Naive thymus-derived CD8-positive, alpha-beta T cell (primary cell): ENCODE data around the gene AGAP1. TPM values are rescaled to one million over a fixed set of nuclear protein-coding genes. Genes with fewer than 3 reads are reported as not detected.
A peak's percentile ranks its signal among the peaks of the same experiment; 100 is the strongest.

Experiments
- ATAC-seq, 2 donors: fragments of 150-1000 bp; cut with Tn5 transposase in 1 of 2; sonication (Bioruptor Pico), chemical (Tn5 transposase) in 1 of 2; 1 replicate in 1 of 2; 2 replicates in 1 of 2; pipeline ENCODE4 v1.10.0; 2021; ENCODE audit warnings: mild to moderate bottlenecking in 2 of 2, moderate library complexity in 2 of 2
- POLR2A ChIA-PET: fragments of 350-600 bp; sonication (Branson Sonifier 250); formaldehyde crosslinking; loops from one replicate; lab custom pipeline; 2021; ENCODE audit warnings: antibody characterized with exemption; lab: Charles Lee
- DNase-seq, 10 donors: peaks; one replicate each; pipeline versions ENCODE4 v3.0.0 to v3.0.0-alpha.2; 2020 to 2022
- H3K27ac Mint-ChIP-seq, 10 donors: one replicate each; pipeline ENCODE4 v1.8.0; 2020 to 2022; ENCODE audit warnings: mild to moderate bottlenecking in 10 of 10, mixed read lengths in 10 of 10, moderate library complexity in 4 of 10, inconsistent platforms in 1 of 10
- H3K27me3 Mint-ChIP-seq, 5 donors: one replicate each; pipeline ENCODE4 v1.8.0; 2021 to 2022; ENCODE audit warnings: mixed read lengths in 5 of 5
- H3K36me3 Mint-ChIP-seq, 3 donors: one replicate each; pipeline ENCODE4 v1.8.0; 2020 to 2022; ENCODE audit warnings: mixed read lengths in 3 of 3, mild to moderate bottlenecking in 2 of 3, inconsistent platforms in 1 of 3
- H3K4me1 Mint-ChIP-seq, 4 donors: one replicate each; pipeline ENCODE4 v1.8.0; 2021 to 2022; ENCODE audit warnings: mixed read lengths in 4 of 4
- H3K4me3 Mint-ChIP-seq, 10 donors: one replicate each; pipeline ENCODE4 v1.8.0; 2020 to 2022; ENCODE audit warnings: mild to moderate bottlenecking in 10 of 10, mixed read lengths in 10 of 10, moderate library complexity in 6 of 10, inconsistent platforms in 1 of 10
- H3K9me3 Mint-ChIP-seq, 9 donors: one replicate each; pipeline ENCODE4 v1.8.0; 2020 to 2022; ENCODE audit warnings: mixed read lengths in 9 of 9, mild to moderate bottlenecking in 3 of 9, inconsistent platforms in 1 of 9, moderate library complexity in 1 of 9
- polyA plus RNA-seq, 3 donors: library from polyadenylated mRNA; unstranded; fragments of 300-500 nt; fragmentation: Illumina TruSeq; gene quantifications; one replicate each; pipeline ENCODE4 v1.2.3, GENCODE V29; 2021
- total RNA-seq, 8 experiments: library from RNA in 2 of 8; stranded (reverse) in 2 of 8; gene quantifications; one replicate each; pipeline ENCODE4 v1.2.3 and lab custom pipeline; 2021 to 2026

Gene AGAP1
- total RNA-seq (under 1 TPM; 0.47 to 0.52 TPM), polyA plus RNA-seq (under 1 TPM in 2 of 3 donors, not detected in 1; 0.03 to 0.10 TPM), total RNA-seq (lab: John Stamatoyannopoulos, UW) (0 to 16.2 (median 1.5) reads per million in 6 experiments)

DNA sequence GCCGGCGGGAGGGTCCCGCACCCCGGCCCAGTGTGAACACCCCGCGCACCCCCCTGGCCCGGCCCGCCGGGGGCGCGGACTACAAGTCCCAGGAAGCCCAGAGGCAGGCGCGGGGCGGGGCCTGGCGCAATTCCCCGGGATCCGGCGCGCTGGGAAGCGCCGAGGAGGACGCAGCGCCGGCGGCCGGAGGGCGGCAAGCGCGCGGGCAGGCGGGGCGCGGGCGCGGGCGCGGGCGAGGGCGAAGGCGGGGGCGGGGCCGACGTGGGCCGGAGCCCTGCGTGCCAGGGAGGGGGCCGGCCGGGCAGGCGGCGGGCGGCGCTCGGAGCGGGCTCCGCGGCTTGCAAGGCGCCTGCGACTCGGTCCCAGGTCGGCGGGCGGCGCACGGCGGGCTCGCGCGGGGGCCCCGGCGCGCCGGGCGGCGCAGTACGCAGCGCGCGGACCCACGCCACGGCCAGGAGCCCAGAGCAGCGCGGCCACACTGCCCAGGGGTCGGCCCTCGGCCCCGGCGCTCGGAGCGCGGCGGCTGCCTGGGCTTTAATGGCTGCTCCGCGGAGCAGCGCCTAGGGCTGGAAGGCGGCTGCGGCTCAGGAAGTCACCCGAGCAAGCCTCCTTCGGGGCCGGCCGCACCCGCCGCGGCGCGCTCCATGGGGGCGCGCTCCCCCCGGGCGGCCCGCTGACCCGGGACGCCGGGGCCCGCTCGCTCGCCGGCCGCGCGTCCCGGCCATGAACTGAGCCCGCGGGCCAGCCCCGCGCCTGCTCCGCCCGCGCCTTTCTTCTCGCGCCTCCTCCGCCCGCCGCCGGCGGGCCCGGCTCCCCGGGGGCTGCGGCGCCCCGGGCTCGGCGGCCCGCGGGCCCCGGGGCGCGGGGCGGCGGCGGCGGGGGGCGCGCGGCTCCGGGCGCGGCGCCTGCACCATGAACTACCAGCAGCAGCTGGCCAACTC lies at the start of gene AGAP1:
Gene AGAP1 (plus strand): TSS at position 269 of the 941 bp plus-strand sequence.
- DNase-seq (no peak), ATAC-seq (peak in 1 of 2 donors; percentile 35)
- Mint-ChIP-seq H3K36me3 (peaks cover 0 to 15% (median 6%) of the 10 kb centered on the region in 3 donors), H3K27ac (no peak within 1 kb of the TSS), H3K27me3 (peaks cover 14 to 68% (median 56%) of the 10 kb centered on the region in 5 donors), H3K4me3 (peak within 1 kb of the TSS; percentile 68 to 91 (median 84)), H3K9me3 (peaks cover 0 to 6% (median 0%) of the 10 kb centered on the region in 9 donors), H3K4me1 (peaks cover 8 to 17% (median 12%) of the 10 kb centered on the region in 4 donors)
- POLR2A ChIA-PET, result no interaction called here

DNA sequence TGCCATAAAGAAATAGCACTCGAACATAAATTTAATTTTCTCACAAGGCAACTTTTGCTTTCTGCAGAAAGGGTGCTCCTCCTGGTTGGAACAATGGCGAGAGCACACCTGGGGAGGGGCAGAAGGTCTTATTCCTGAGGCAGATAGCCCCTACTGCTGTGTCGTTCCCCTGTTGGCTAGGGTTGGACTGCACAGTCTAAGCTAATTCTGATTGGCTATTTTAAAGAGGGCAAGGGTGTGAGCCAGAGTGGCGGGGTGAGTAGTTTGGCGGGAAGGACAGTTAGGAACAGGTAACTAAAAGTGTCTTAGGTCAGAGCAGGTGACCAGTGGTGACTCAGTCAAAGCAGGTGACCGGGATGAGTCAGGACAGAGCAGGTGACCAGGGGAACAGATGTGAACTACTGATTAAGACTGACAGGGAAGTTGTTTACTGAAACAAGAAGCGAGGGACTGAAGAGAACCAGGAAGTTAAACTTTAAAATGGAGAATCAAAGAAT lies 49.7 kb upstream of the AGAP1 start:
- Mint-ChIP-seq H3K4me1 (peaks cover 0 to 2% (median 0%) of the 10 kb centered on the region in 4 donors), H3K27me3 (peaks cover 3 to 28% (median 13%) of the 10 kb centered on the region in 5 donors)
- POLR2A ChIA-PET, result no interaction called here

DNA sequence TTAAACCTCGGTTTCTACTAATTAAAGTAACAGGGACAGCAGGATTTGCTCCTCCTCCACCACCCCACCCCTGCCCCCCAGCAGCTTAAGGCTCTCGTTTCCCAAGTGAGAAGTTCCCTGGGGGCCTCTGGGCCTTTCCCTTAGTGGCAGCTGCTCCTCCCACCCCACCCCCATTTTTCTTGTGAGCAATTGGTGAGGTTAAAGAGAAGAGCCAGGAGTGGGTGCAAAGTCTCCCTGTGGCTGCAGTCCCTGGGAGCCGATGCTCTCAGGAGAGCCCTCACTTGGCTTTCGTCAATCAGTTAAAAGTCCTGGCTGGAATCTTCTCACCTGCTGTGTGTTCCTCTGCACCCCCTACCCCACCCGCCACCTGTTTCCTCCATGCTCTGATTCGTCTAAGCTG lies 48.7 kb upstream of the AGAP1 start:
- Mint-ChIP-seq H3K27ac (no peak overlapping the region), H3K36me3 (peaks cover 0 to 6% (median 0%) of the 10 kb centered on the region in 3 donors), H3K9me3 (peaks cover 0 to 10% (median 2%) of the 10 kb centered on the region in 9 donors), H3K27me3 (peaks cover 0 to 23% (median 8%) of the 10 kb centered on the region in 5 donors), H3K4me1 (peaks cover 0 to 2% (median 0%) of the 10 kb centered on the region in 4 donors), H3K4me3 (no peak overlapping the region)
- POLR2A ChIA-PET, result no interaction called here
- DNase-seq, result no peak
- no peak for ATAC-seq

More for the DNA sequence above, 49.7 kb upstream of the AGAP1 start:
- Mint-ChIP-seq H3K4me3 (no peak overlapping the region), H3K27ac (no peak overlapping the region), H3K36me3 (peaks cover 0 to 6% (median 0%) of the 10 kb centered on the region in 3 donors), H3K9me3 (peaks cover 0 to 13% (median 2%) of the 10 kb centered on the region in 9 donors)
- DNase-seq (no peak), ATAC-seq (no peak)

DNA sequence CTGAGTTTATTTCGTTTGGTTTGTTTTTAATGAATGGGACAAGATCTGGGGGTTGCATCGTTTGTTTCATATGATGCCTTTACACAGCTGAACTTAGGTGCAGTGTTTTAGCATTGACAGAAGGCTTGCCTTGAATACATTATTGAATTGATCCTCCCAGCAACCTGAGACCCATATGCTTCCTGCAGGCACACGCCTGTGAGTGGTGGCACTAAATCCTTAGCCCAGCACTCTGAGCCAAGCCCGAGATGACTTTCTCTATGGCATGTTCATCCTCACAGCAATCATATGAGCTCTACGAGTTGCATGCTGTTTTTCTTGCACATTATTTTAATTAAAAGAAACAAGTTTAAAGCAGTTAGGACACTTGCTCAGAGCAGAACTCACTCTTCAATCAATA lies 47.8 kb upstream of the AGAP1 start:
- Mint-ChIP-seq H3K36me3 (peaks cover 0 to 6% (median 0%) of the 10 kb centered on the region in 3 donors), H3K27ac (no peak overlapping the region), H3K4me3 (no peak overlapping the region), H3K4me1 (peaks cover 0 to 2% (median 0%) of the 10 kb centered on the region in 4 donors), H3K27me3 (peaks cover 0 to 18% (median 6%) of the 10 kb centered on the region in 5 donors), H3K9me3 (peaks cover 0 to 10% (median 2%) of the 10 kb centered on the region in 9 donors)
- DNase-seq (no peak), ATAC-seq (no peak)
- POLR2A ChIA-PET, result no interaction called here

DNA sequence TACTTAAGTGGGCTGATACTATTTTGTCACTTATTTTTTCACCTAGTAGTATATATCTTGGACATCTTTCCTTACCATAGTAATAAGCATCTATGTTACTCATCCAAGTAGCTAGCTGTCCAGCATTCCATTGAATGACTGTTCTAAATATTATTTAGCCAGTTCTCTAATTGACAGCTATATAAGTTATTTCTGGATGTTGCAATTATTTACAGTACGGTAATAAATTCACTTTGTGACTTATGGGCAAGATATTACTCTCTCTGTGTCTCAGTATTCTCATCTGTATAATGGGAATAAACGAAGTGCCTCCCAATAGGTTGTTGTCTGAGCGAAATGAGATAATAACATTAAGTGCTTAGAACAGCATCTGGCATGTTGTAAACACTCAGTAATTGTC lies 46.6 kb upstream of the AGAP1 start:
- Mint-ChIP-seq H3K4me1 (no peaks in the 10 kb centered on the region), H3K4me3 (no peak overlapping the region), H3K9me3 (peaks cover 0 to 10% (median 2%) of the 10 kb centered on the region in 9 donors), H3K27ac (no peak overlapping the region), H3K36me3 (peaks cover 0 to 6% (median 0%) of the 10 kb centered on the region in 3 donors), H3K27me3 (peaks cover 1 to 20% (median 7%) of the 10 kb centered on the region in 5 donors)
- no peak for ATAC-seq
- POLR2A ChIA-PET, result no interaction called here
- no peak for DNase-seq

DNA sequence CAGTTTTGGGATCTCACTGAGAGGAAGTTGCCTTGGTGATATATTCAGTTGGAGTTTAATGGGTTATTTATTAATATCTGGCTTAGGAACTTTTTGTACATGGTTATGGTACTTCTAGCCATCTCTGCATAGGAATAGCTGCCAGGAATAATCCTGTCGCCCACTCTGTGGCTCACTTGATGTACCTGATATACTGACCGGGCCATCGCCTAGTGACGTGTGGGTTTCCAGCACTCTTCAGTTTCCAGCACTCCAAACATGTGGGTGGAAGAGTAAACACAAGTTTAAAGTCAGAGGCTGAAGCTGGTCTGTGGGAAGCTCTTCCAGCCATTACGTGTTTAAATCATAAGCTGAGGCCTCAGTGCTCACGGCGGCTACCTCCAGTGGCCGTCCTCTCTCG lies 44.3 kb upstream of the AGAP1 start:
- no peak overlapping the region for H3K4me3 Mint-ChIP-seq
- no peaks in the 10 kb centered on the region for H3K36me3 Mint-ChIP-seq
- H3K27me3 Mint-ChIP-seq, result peaks cover 3 to 21% (median 10%) of the 10 kb centered on the region in 5 donors
- DNase-seq, result no peak
- H3K9me3 Mint-ChIP-seq, result peaks cover 0 to 4% (median 0%) of the 10 kb centered on the region in 9 donors
- no peak overlapping the region for H3K27ac Mint-ChIP-seq
- ATAC-seq, result no peak
- no peaks in the 10 kb centered on the region for H3K4me1 Mint-ChIP-seq
- POLR2A ChIA-PET, result no interaction called here

DNA sequence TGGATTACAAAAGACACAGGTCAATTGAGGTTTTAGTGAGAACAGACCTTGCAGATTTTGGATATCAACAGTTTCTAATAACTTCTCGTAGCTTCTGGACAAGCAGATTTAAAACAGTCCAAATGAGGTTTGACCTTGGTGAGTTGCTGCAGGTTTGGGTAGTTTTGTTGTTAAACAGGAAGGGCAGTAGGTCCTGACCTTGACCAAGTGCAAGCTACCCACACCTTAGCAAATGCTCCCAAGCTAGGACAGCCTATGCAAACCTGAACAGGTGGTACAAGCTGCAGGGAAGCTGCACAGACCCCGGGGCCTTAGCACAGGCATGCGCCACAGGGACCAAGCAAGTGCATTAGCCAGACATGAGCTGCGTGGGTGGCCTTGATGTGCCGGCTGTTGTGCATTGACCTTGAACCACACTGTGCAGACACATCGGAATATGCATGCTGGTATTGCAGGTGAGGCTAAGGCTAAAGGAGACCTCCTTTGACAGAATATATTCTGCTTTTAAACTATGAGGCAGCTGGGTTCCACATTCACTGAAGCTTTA lies 40.2 kb upstream of the AGAP1 start:
- H3K36me3 Mint-ChIP-seq, result no peaks in the 10 kb centered on the region
- POLR2A ChIA-PET, result no interaction called here
- no peaks in the 10 kb centered on the region for H3K4me1 Mint-ChIP-seq
- H3K27me3 Mint-ChIP-seq, result peaks cover 4 to 18% (median 6%) of the 10 kb centered on the region in 5 donors
- H3K9me3 Mint-ChIP-seq, result peaks cover 0 to 4% (median 0%) of the 10 kb centered on the region in 9 donors
- no peak overlapping the region for H3K4me3 Mint-ChIP-seq
- DNase-seq (no peak), ATAC-seq (no peak)
- H3K27ac Mint-ChIP-seq, result no peak overlapping the region

DNA sequence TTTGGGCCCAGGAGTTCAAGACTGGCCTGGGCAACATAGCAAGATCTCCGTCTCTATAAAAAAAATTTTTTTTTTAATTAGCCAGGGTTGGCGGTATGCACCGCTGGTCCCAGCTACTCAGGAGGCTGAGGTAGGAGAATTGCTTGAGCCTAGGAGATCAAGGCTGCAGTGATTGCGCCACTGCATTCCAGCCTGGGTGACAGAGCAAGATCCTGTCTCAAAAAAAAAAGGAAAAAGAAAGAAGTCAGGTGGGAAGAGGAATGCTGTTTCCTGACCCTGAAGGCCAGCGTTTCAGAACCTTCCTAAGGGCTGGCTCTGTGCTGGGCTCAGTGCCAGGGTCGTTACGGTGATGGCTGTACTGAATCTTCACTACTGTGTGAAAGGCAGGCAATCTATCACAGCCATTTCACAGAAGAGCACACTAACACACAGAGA lies 35.0 kb upstream of the AGAP1 start:
- Mint-ChIP-seq H3K27ac (peak overlapping the region in 1 of 10 donors; percentile 5), H3K4me1 (no peaks in the 10 kb centered on the region), H3K4me3 (no peak overlapping the region), H3K27me3 (peaks cover 7 to 31% (median 26%) of the 10 kb centered on the region in 5 donors), H3K36me3 (no peaks in the 10 kb centered on the region), H3K9me3 (peaks cover 0 to 2% (median 0%) of the 10 kb centered on the region in 9 donors)
- POLR2A ChIA-PET, result no interaction called here
- ATAC-seq (no peak), DNase-seq (no peak)

DNA sequence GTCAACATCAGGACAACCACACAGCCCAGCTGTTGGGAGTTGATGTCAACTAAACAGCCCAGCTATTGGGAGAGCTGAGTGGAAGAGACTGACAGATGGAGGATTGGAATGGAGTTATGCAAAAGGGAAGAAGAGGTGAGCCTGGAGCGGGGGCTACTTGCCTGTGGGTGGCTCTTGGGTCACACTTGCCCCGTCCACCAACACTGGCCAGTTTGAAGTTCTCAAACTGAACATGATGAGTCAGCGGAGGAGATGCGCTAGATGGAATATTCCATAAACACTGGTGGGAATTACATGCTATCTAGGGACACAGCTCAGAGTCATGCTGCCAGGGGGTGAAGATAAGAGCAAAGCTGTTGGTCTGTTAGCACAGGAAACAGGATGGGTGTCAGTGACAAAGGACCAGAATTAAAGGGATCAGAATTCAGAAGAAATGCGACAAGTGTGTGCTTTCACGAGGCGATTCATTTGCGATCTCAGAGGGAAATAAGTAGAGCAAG lies 33.2 kb upstream of the AGAP1 start:
- DNase-seq, result no peak
- POLR2A ChIA-PET, result no interaction called here
- Mint-ChIP-seq H3K27me3 (peaks cover 11 to 44% (median 30%) of the 10 kb centered on the region in 5 donors), H3K4me1 (no peaks in the 10 kb centered on the region), H3K4me3 (no peak overlapping the region), H3K27ac (no peak overlapping the region), H3K9me3 (peaks cover 0 to 2% (median 0%) of the 10 kb centered on the region in 9 donors), H3K36me3 (no peaks in the 10 kb centered on the region)
- no peak for ATAC-seq

DNA sequence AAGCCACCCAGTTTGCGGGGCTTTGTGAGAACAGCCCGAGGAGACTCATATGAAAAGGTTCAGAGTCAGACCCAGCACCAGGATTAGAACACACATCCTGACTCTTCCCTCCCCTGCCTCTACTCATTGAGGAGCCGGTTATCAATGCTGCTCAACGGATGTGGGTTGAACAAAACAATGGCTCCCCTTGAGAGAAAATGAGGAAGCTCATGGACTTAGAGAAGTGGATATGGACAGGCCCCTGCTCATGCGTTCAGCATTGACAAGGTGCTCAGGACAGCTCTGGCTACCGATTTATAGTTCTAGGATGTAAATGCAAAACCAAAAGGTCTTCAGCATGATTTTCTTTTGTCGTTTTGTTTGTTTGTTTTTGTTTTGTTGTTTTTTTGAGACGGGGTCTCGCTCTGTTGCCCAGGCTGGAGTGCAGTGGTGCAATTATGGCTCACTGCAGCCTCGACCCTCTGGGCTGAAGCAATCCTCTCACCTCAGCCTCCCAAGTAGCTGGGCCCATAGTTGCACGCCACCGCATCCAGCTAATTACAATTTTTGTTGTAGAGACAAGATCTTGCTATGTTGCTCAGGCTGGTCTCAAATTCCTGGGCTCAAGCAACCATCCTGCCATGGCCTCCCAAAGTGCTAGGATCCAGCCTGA lies 32.0 kb upstream of the AGAP1 start:
- POLR2A ChIA-PET, result no interaction called here
- H3K9me3 Mint-ChIP-seq, result peaks cover 0 to 2% (median 0%) of the 10 kb centered on the region in 9 donors
- no peaks in the 10 kb centered on the region for H3K4me1 Mint-ChIP-seq
- DNase-seq, result no peak
- H3K4me3 Mint-ChIP-seq, result no peak overlapping the region
- peak overlapping the region in 1 of 10 donors; percentile 21 for H3K27ac Mint-ChIP-seq
- ATAC-seq, result no peak
- peaks cover 11 to 44% (median 34%) of the 10 kb centered on the region in 5 donors for H3K27me3 Mint-ChIP-seq
- no peaks in the 10 kb centered on the region for H3K36me3 Mint-ChIP-seq

DNA sequence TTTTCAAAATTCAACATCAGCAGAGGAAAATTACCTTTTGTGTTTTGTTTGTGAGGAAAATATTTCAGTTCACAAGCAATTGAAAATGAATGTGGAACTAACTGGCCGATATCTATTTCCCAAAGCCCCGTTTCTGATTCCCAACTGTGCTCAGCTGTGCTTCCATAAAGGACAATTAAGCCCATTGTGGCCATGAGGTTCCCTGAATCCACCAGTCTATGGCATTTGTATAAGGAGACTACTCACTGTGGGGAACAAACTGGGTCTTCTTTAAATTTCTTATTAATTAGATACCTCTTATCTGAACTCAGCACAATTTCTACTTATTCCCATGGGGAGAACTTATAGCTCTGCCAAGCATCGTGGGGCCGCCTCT lies 31.4 kb upstream of the AGAP1 start:
- DNase-seq (no peak), ATAC-seq (no peak)
- H3K4me3 Mint-ChIP-seq, result no peak overlapping the region
- no peak overlapping the region for H3K27ac Mint-ChIP-seq
- POLR2A ChIA-PET, result no interaction called here
- no peaks in the 10 kb centered on the region for H3K4me1 Mint-ChIP-seq
- peaks cover 0 to 2% (median 0%) of the 10 kb centered on the region in 9 donors for H3K9me3 Mint-ChIP-seq
- H3K27me3 Mint-ChIP-seq, result peaks cover 9 to 44% (median 34%) of the 10 kb centered on the region in 5 donors
- H3K36me3 Mint-ChIP-seq, result no peaks in the 10 kb centered on the region

DNA sequence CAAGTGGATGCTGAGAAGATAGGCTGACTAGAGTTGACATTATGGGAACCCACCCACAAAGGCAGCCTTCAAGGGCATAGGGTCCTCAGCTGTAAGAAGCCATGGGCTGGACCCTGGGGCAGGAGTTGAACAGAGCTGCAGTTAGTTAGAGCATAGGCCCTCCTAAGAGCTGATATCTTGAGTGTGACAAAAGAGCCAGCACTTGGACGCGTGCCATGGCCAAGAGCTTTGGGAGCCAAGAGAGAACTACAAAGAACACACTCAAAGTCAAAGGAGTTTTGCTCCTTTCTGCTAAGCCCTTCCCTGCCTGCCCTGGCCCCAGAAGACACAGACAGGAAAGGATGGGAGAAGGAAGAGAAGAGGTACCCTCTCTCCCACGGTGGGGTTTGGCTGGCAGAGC lies 29.9 kb upstream of the AGAP1 start:
- H3K27ac Mint-ChIP-seq, result peak overlapping the region in 1 of 10 donors; percentile 43
- POLR2A ChIA-PET, result no interaction called here
- no peak overlapping the region for H3K4me3 Mint-ChIP-seq
- no peak for ATAC-seq
- H3K9me3 Mint-ChIP-seq, result peaks cover 0 to 2% (median 0%) of the 10 kb centered on the region in 9 donors
- no peaks in the 10 kb centered on the region for H3K4me1 Mint-ChIP-seq
- no peak for DNase-seq
- H3K36me3 Mint-ChIP-seq, result no peaks in the 10 kb centered on the region
- peaks cover 8 to 44% (median 34%) of the 10 kb centered on the region in 5 donors for H3K27me3 Mint-ChIP-seq
